Measurements from ENCODE around the gene ADK. TPM values are rescaled to one million over a fixed set of nuclear protein-coding genes. Genes with fewer than 3 reads are reported as not detected.

ADK gene
- total and polyA plus RNA-seq, 2 donors (not counting 1 experiment from before 2014, with no cell fraction given) = 25.3 to 47.8 TPM

DNA sequence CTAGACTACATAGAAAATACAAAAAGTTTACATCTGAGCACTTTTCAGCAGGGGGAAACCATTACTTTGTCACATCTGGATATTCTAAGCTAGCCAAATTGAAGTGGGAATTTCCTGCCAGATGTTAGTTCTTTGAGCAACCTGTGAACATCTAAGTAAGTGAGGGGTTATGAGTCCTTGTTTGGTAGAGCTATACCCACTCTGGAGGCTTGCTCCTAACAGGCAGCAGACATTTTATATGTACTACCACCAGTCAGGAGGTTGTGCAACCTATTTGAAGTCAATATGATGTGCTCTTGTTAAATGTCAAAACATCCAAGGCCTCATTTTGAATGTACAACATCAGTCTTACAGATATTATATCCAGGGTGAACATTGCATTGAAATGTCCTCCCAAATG is 532.0 kb downstream of the ADK start:
- no peaks in the 10 kb centered on the region for H3K27me3 ChIP-seq (ENCODE audit: control insufficient read depth, insufficient read depth, low read length)
- H3K9ac ChIP-seq (ENCODE audit: insufficient read depth, low read length) = no peak overlapping the region
- H3K36me3 ChIP-seq (ENCODE audit: control insufficient read depth, insufficient read depth, low read length) = no peaks in the 10 kb centered on the region
- no peak overlapping the region for H2AFZ ChIP-seq (ENCODE audit: low read length)
- no peaks in the 10 kb centered on the region for H3K9me3 ChIP-seq (ENCODE audit: control insufficient read depth, insufficient read depth, low read depth, low read length)
- H3K79me2 ChIP-seq (ENCODE audit: control insufficient read depth, insufficient read depth, low read length) = no peaks in the 10 kb centered on the region
- H3K4me1 ChIP-seq (ENCODE audit: control insufficient read depth, extremely low read depth, insufficient read depth, low read length) = no peaks in the 10 kb centered on the region
- DNase-seq (ENCODE audit: low read depth in 2 of 2) = peak in 1 of 2 donors; percentile 39
- no peak for TF ChIP-seq EZH2 (IDR thresholded peaks at IDR 0.05; ENCODE audit: low read length, missing control alignments)
- TF ChIP-seq, protein P1, sequence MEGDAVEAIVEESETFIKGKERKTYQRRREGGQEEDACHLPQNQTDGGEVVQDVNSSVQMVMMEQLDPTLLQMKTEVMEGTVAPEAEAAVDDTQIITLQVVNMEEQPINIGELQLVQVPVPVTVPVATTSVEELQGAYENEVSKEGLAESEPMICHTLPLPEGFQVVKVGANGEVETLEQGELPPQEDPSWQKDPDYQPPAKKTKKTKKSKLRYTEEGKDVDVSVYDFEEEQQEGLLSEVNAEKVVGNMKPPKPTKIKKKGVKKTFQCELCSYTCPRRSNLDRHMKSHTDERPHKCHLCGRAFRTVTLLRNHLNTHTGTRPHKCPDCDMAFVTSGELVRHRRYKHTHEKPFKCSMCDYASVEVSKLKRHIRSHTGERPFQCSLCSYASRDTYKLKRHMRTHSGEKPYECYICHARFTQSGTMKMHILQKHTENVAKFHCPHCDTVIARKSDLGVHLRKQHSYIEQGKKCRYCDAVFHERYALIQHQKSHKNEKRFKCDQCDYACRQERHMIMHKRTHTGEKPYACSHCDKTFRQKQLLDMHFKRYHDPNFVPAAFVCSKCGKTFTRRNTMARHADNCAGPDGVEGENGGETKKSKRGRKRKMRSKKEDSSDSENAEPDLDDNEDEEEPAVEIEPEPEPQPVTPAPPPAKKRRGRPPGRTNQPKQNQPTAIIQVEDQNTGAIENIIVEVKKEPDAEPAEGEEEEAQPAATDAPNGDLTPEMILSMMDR (conservative IDR thresholded peaks at IDR 0.05 in 1 of 2, IDR thresholded peaks at IDR 0.05 in 1 of 2; ENCODE audit: low read depth in 1 of 2, low read length in 2 of 2) = no peak
- H3K4me3 ChIP-seq (replicated peaks in 1 of 4; ENCODE audit: control extremely low read depth in 1 of 4, insufficient read depth in 1 of 4, low read depth in 3 of 4, low read length in 4 of 4) = no peak overlapping the region
- no peaks in the 10 kb centered on the region for H4K20me1 ChIP-seq (ENCODE audit: control insufficient read depth, extremely low read depth, insufficient read depth, low read length)
- no peak overlapping the region for H3K27ac ChIP-seq (ENCODE audit: insufficient read depth, low read length)
- H3K4me2 ChIP-seq (ENCODE audit: extremely low read depth, insufficient read depth, low read length) = no peak overlapping the region

DNA sequence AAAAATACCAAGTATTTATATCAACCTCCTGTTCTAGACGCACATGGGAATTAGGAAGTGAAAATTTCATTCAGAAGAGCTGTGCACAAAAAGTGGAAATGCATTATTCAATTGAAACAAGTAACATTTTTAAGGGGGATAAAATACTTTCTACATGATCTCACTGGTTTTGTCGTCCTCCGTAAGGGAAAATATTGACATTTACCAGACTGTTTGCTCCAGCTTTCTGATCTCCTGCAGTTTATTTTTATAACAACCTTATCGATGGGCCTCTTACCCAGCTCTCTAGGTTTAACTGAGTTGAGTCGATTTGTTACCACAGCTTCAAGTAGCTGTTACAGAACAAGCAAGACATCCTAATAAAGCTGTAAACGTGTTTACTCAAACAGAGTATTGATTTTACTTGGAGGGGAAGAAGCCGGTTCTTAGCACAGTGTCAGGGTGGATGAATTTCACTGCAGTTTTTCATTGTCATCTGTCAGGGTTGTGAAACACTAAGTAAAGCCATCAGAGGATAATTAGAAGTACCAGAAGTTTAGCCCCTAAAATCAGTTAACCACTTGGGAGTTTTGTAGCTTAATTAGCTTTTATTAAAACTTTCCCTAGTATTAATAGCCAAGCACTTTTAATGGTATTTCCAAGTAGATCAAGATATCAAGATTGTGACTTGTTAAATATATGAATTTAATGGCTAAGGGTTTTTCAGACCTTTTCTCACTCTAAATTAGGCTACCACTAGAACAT is 532.8 kb downstream of the ADK start:
- no peak overlapping the region for H2AFZ ChIP-seq (ENCODE audit: low read length)
- no peak for TF ChIP-seq EZH2 (IDR thresholded peaks at IDR 0.05; ENCODE audit: low read length, missing control alignments)
- TF ChIP-seq, protein P1 (conservative IDR thresholded peaks at IDR 0.05 in 1 of 2, IDR thresholded peaks at IDR 0.05 in 1 of 2; ENCODE audit: low read depth in 1 of 2, low read length in 2 of 2) = no peak
- no peak overlapping the region for H3K27ac ChIP-seq (ENCODE audit: insufficient read depth, low read length)
- H3K4me3 ChIP-seq (replicated peaks in 1 of 4; ENCODE audit: control extremely low read depth in 1 of 4, insufficient read depth in 1 of 4, low read depth in 3 of 4, low read length in 4 of 4) = no peak overlapping the region
- no peaks in the 10 kb centered on the region for H4K20me1 ChIP-seq (ENCODE audit: control insufficient read depth, extremely low read depth, insufficient read depth, low read length)
- no peaks in the 10 kb centered on the region for H3K4me1 ChIP-seq (ENCODE audit: control insufficient read depth, extremely low read depth, insufficient read depth, low read length)
- DNase-seq (ENCODE audit: low read depth in 2 of 2) = peak in 1 of 2 donors; percentile 16
- H3K36me3 ChIP-seq (ENCODE audit: control insufficient read depth, insufficient read depth, low read length) = no peaks in the 10 kb centered on the region
- H3K27me3 ChIP-seq (ENCODE audit: control insufficient read depth, insufficient read depth, low read length) = no peaks in the 10 kb centered on the region
- H3K9me3 ChIP-seq (ENCODE audit: control insufficient read depth, insufficient read depth, low read depth, low read length) = no peaks in the 10 kb centered on the region
- no peaks in the 10 kb centered on the region for H3K79me2 ChIP-seq (ENCODE audit: control insufficient read depth, insufficient read depth, low read length)
- H3K4me2 ChIP-seq (ENCODE audit: extremely low read depth, insufficient read depth, low read length) = peak overlapping the region; percentile 33
- no peak overlapping the region for H3K9ac ChIP-seq (ENCODE audit: insufficient read depth, low read length)

DNA sequence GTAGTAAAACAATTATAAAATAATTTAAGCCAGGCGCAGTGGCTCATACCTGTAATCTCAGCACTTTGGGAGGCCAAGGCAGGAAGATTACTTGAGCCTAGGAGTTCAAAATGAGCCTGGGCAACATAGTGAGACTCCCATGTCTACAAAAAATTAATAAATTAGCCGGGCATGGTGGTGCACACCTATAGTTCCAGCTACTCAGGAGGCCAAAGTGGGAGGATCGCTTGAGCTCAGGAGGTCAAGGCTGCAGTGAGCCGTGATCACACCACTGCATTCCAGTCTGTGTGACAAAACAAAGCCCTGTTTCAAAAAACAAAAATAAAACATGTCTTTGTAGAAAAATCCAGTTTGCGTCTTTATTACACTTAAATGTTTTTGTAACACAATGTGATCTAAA is 533.4 kb downstream of the ADK start:
- Histone ChIP-seq H3K36me3 (ENCODE audit: control insufficient read depth, insufficient read depth, low read length) (no peaks in the 10 kb centered on the region), H3K9ac (ENCODE audit: insufficient read depth, low read length) (no peak overlapping the region)
- DNase-seq (ENCODE audit: low read depth in 2 of 2) = no peak

More for the DNA sequence above, 533.4 kb downstream of the ADK start:
- Histone ChIP-seq H2AFZ (ENCODE audit: low read length) (no peak overlapping the region), H3K9me3 (ENCODE audit: control insufficient read depth, insufficient read depth, low read depth, low read length) (no peaks in the 10 kb centered on the region), H3K79me2 (ENCODE audit: control insufficient read depth, insufficient read depth, low read length) (no peaks in the 10 kb centered on the region), H3K4me1 (ENCODE audit: control insufficient read depth, extremely low read depth, insufficient read depth, low read length) (no peaks in the 10 kb centered on the region), H3K4me3 (replicated peaks in 1 of 4; ENCODE audit: control extremely low read depth in 1 of 4, insufficient read depth in 1 of 4, low read depth in 3 of 4, low read length in 4 of 4) (no peak overlapping the region), H3K27ac (ENCODE audit: insufficient read depth, low read length) (no peak overlapping the region), H3K27me3 (ENCODE audit: control insufficient read depth, insufficient read depth, low read length) (no peaks in the 10 kb centered on the region), H3K4me2 (ENCODE audit: extremely low read depth, insufficient read depth, low read length) (no peak overlapping the region), H4K20me1 (ENCODE audit: control insufficient read depth, extremely low read depth, insufficient read depth, low read length) (no peaks in the 10 kb centered on the region)
- TF ChIP-seq EZH2 (IDR thresholded peaks at IDR 0.05; ENCODE audit: low read length, missing control alignments) = no peak
- TF ChIP-seq, protein P1 (conservative IDR thresholded peaks at IDR 0.05 in 1 of 2, IDR thresholded peaks at IDR 0.05 in 1 of 2; ENCODE audit: low read depth in 1 of 2, low read length in 2 of 2) = no peak

Measured in fibroblast of lung (primary cell).